SKM-1 (cell line): ENCODE data around the gene CACNA2D2.

ENCODE experiments used
- DNase-seq: peaks from one replicate; lab custom pipeline; 2025; ENCODE audit not compliant: unreplicated experiment; lab: John Stamatoyannopoulos, UW

Gene CACNA2D2

GRCh38 chr3:50401978-50402595, 101.3 kb downstream of the CACNA2D2 start:
- DNase-seq: no peak

GRCh38 chr3:50396502-50396901, 106.9 kb downstream of the CACNA2D2 start:
- no peak for DNase-seq

- DNase-seq: peak; percentile 68
Measured at GRCh38 chr3:50395070-50395860, 108.2 kb downstream of the CACNA2D2 start.

GRCh38 chr3:50393061-50393460, 110.4 kb downstream of the CACNA2D2 start:
- no peak for DNase-seq

GRCh38 chr3:50392101-50392715, 111.2 kb downstream of the CACNA2D2 start:
- no peak for DNase-seq

- no peak for DNase-seq
Measured at GRCh38 chr3:50390508-50391224, 112.8 kb downstream of the CACNA2D2 start.

GRCh38 chr3:50389414-50389767, 114.0 kb downstream of the CACNA2D2 start:
- DNase-seq: no peak

GRCh38 chr3:50388720-50389413, 114.6 kb downstream of the CACNA2D2 start:
- DNase-seq: no peak

GRCh38 chr3:50388016-50388719, 115.3 kb downstream of the CACNA2D2 start:
- DNase-seq: no peak

- DNase-seq: no peak
Measured at GRCh38 chr3:50385754-50386153, 117.7 kb downstream of the CACNA2D2 start.

- no peak for DNase-seq
Measured at GRCh38 chr3:50383750-50384149, 119.7 kb downstream of the CACNA2D2 start.

GRCh38 chr3:50382722-50383121, 120.7 kb downstream of the CACNA2D2 start:
- DNase-seq: no peak

- no peak for DNase-seq
Measured at GRCh38 chr3:50381383-50381782, 122.1 kb downstream of the CACNA2D2 start.

- DNase-seq: no peak
Measured at GRCh38 chr3:50380405-50381085, 122.9 kb downstream of the CACNA2D2 start.

GRCh38 chr3:50378757-50379156, 124.7 kb downstream of the CACNA2D2 start:
- no peak for DNase-seq

GRCh38 chr3:50378024-50378423, 125.4 kb downstream of the CACNA2D2 start:
- no peak for DNase-seq

- DNase-seq: no peak
Measured at GRCh38 chr3:50375258-50375931, 128.0 kb downstream of the CACNA2D2 start.

- no peak for DNase-seq
Measured at GRCh38 chr3:50374363-50375257, 128.8 kb downstream of the CACNA2D2 start.
